Skeletal muscle satellite cell (primary cell): Measurements from ENCODE around the gene CACNA2D3.

Experiments
- H3K27me3 ChIP-seq: 2 replicates; pipeline ENCODE4 v1.7.0; 2013; ENCODE audit warnings: low read length; ENCODE audit not compliant: control insufficient read depth, insufficient read depth
- H3K36me3 ChIP-seq: 2 replicates; pipeline ENCODE4 v1.7.0; 2013; ENCODE audit warnings: mild to moderate bottlenecking, control low read depth, low read length; ENCODE audit not compliant: insufficient read depth
- H3K4me1 ChIP-seq: 2 replicates; pipeline ENCODE4 v1.7.0; 2013; ENCODE audit warnings: low read length; ENCODE audit not compliant: control insufficient read depth, insufficient read depth
- H3K4me2 ChIP-seq: 2 replicates; pipeline ENCODE4 v1.7.0; 2013; ENCODE audit warnings: mild to moderate bottlenecking, low read length
- H3K4me3 ChIP-seq: 2 replicates; pipeline ENCODE4 v1.7.0; 2013; ENCODE audit warnings: low read length
- H3K9ac ChIP-seq: 2 replicates; pipeline ENCODE4 v1.7.0; 2013; ENCODE audit warnings: mild to moderate bottlenecking, low read depth, low read length, moderate library complexity
- H3K9me3 ChIP-seq: replicated peaks from 2 replicates; pipeline ENCODE4 v1.7.0; 2013; ENCODE audit warnings: mild to moderate bottlenecking, control low read depth, low read length

The CACNA2D3 gene

GRCh38 chr3:54321520-54321919 lies 199.2 kb downstream of the CACNA2D3 start:
- no peaks in the 10 kb centered on the region for H3K9me3 ChIP-seq
- H3K27me3 ChIP-seq: no peaks in the 10 kb centered on the region
- H3K4me1 ChIP-seq: no peaks in the 10 kb centered on the region
- no peak overlapping the region for H3K9ac ChIP-seq
- no peak overlapping the region for H3K4me3 ChIP-seq
- H3K36me3 ChIP-seq: no peaks in the 10 kb centered on the region
- no peak overlapping the region for H3K4me2 ChIP-seq

DNA sequence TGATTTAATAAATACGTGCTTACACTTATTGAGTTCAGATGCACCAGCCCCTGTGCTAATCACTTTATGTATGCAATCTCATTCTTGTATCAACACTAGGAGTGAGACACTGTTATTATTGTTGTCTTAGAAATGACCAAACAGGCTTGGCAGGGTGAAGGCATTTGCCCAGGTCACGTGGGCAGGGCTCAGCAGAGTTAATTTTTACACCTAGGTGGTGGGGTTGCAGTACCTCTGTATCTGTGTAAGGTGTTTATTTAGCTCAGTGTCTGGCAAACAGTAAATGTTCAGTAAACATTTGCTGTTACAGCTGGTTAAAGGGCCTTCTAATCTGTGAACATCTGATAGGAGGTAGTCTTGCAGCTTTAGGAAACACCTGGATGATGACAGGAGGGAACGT lies 200.0 kb downstream of the CACNA2D3 start:
- Histone ChIP-seq H3K4me3 (no peak overlapping the region), H3K4me1 (no peaks in the 10 kb centered on the region), H3K27me3 (no peaks in the 10 kb centered on the region), H3K9ac (no peak overlapping the region), H3K4me2 (no peak overlapping the region), H3K9me3 (no peaks in the 10 kb centered on the region), H3K36me3 (no peaks in the 10 kb centered on the region)

DNA sequence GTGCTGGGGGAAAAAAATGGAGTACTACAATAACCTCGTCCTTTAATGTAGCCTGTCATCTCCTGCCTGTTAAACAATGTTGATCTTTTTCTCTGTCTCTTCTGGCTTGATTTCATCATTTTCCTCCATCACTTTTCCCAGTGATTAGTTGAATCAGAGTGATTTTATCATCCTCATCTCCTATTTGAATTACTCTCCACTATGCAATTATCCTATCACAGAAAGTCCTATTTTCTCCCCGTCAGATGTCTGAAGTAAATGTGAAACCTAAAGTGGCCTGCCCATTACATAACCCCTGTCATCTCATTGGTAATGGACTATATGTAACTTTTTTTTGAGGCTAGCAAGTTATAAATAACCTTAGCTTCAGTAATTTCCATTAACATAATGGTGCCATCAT lies 201.8 kb downstream of the CACNA2D3 start:
- no peak overlapping the region for H3K4me2 ChIP-seq
- H3K9me3 ChIP-seq: no peaks in the 10 kb centered on the region
- H3K36me3 ChIP-seq: no peaks in the 10 kb centered on the region
- no peaks in the 10 kb centered on the region for H3K27me3 ChIP-seq
- H3K4me3 ChIP-seq: no peak overlapping the region
- no peak overlapping the region for H3K9ac ChIP-seq
- H3K4me1 ChIP-seq: no peaks in the 10 kb centered on the region

DNA sequence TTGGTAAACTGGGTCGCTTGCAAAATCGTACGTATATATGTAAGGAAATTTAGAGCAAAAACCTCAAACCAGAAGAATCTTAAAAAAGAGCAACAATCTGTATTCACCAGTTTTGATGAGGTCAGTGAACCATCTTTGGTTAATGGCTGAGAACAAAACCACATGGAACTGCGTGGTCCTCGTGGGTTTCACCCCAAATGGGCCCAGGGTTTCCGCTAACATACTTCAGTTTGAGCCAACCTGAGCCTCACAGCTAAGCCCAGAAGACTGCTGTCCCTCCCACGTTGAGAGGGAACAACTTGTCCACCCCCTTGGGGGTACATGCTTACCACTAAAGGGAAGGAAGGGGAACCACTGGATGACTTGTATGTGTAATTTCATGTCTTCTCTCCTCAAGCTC lies 204.6 kb downstream of the CACNA2D3 start:
- Histone ChIP-seq H3K9ac (no peak overlapping the region), H3K27me3 (no peaks in the 10 kb centered on the region), H3K36me3 (no peaks in the 10 kb centered on the region), H3K4me2 (no peak overlapping the region), H3K4me3 (no peak overlapping the region), H3K9me3 (no peaks in the 10 kb centered on the region), H3K4me1 (no peaks in the 10 kb centered on the region)

- Histone ChIP-seq H3K36me3 (no peaks in the 10 kb centered on the region), H3K4me3 (no peak overlapping the region), H3K4me1 (no peaks in the 10 kb centered on the region), H3K27me3 (no peaks in the 10 kb centered on the region), H3K9me3 (no peaks in the 10 kb centered on the region), H3K9ac (no peak overlapping the region), H3K4me2 (no peak overlapping the region)
Observed at GRCh38 chr3:54331341-54331740, 209.0 kb downstream of the CACNA2D3 start.

DNA sequence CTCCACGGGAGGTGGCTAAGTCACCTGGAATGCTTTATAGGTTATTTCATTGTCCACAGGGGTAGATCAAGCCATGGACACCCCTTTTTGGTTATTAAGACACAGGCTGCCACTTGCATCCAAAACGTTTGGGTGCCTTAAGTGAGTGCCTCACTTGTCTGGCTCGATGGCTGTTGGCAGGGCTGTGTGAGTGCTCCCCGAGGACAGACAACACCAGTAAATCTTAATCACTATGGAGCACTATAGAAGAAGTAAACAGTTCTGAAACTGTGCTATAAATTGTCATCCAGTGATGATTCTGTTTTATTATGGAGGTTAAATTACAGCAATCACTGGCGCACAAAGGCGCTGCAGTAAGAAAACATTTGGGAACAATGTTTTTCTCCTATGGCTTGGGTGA lies 215.5 kb downstream of the CACNA2D3 start:
- H3K4me3 ChIP-seq: no peak overlapping the region
- H3K9me3 ChIP-seq: no peaks in the 10 kb centered on the region
- H3K4me1 ChIP-seq: no peaks in the 10 kb centered on the region
- H3K9ac ChIP-seq: no peak overlapping the region
- no peaks in the 10 kb centered on the region for H3K36me3 ChIP-seq
- H3K27me3 ChIP-seq: no peaks in the 10 kb centered on the region
- no peak overlapping the region for H3K4me2 ChIP-seq

DNA sequence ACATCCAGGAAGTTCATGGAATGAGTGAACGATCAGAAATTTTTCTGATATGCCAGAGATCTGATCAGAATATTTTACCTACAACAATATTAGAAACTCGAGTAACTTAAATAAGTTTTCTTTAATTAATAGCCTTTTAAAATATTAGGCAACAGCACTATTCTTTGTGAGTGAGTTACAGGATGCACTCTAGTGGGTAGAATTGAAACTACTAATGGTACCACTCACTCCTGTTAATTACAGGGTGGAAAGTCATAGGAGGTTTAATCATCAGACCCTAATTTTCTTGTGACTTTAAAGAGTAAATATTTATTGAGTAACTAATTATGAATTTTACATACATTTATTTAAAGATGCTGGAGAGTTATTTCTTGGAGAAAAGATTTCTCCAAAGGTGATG lies 217.3 kb downstream of the CACNA2D3 start:
- Histone ChIP-seq H3K36me3 (no peaks in the 10 kb centered on the region), H3K4me1 (no peaks in the 10 kb centered on the region), H3K9me3 (no peaks in the 10 kb centered on the region), H3K4me3 (no peak overlapping the region), H3K4me2 (no peak overlapping the region), H3K27me3 (no peaks in the 10 kb centered on the region), H3K9ac (no peak overlapping the region)

- no peak overlapping the region for H3K4me3 ChIP-seq
- no peaks in the 10 kb centered on the region for H3K36me3 ChIP-seq
- no peaks in the 10 kb centered on the region for H3K4me1 ChIP-seq
- no peak overlapping the region for H3K9ac ChIP-seq
- H3K9me3 ChIP-seq: no peaks in the 10 kb centered on the region
- no peaks in the 10 kb centered on the region for H3K27me3 ChIP-seq
- H3K4me2 ChIP-seq: no peak overlapping the region
Observed at GRCh38 chr3:54341811-54342210, 219.5 kb downstream of the CACNA2D3 start.

DNA sequence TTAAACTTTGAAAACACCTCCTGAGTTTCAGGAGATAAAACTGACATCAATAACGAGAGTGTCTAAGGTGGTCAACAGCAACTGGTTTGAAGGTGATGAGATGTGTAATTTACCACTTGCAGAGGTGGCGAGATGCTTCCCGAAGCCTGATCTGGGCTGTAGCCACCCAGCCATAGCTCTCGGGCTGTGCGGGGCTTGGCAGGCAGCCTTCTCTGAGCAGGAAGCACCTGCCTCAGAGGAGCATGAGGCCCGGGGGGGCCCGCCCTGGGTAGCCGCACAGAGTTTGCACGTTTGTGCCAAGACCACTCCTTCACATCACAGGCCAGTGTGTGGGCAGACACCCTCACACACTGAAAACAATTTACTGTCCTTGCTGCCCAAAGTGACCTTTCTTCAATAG lies 220.3 kb downstream of the CACNA2D3 start:
- Histone ChIP-seq H3K4me1 (no peaks in the 10 kb centered on the region), H3K9ac (no peak overlapping the region), H3K27me3 (no peaks in the 10 kb centered on the region), H3K4me2 (no peak overlapping the region), H3K4me3 (no peak overlapping the region), H3K9me3 (no peaks in the 10 kb centered on the region), H3K36me3 (no peaks in the 10 kb centered on the region)

DNA sequence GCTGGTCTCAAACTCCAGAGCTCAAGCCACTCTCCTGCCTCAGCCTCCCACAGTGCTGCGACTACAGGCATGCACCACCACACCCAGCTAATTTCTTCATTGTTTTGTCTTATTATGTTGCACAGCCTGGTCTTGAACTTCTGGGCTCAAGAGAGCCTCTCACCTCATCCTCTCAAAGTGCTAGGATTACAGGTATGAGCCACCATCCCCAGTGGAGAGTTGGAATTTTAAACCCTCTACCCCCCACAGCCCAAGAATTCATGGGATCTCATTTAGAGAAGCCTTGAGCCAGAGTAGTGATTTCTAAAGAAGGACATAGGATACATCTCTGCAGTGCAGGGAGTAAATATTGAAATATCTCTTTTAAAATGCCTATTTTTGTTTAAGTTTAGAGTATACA lies 221.1 kb downstream of the CACNA2D3 start:
- H3K9ac ChIP-seq: no peak overlapping the region
- no peak overlapping the region for H3K4me3 ChIP-seq
- H3K4me2 ChIP-seq: no peak overlapping the region
- no peaks in the 10 kb centered on the region for H3K27me3 ChIP-seq
- H3K9me3 ChIP-seq: no peaks in the 10 kb centered on the region
- H3K4me1 ChIP-seq: no peaks in the 10 kb centered on the region
- no peaks in the 10 kb centered on the region for H3K36me3 ChIP-seq

GRCh38 chr3:54344601-54345231 lies 222.4 kb downstream of the CACNA2D3 start:
- no peaks in the 10 kb centered on the region for H3K4me1 ChIP-seq
- no peaks in the 10 kb centered on the region for H3K27me3 ChIP-seq
- no peak overlapping the region for H3K4me3 ChIP-seq
- H3K36me3 ChIP-seq: no peaks in the 10 kb centered on the region
- H3K9ac ChIP-seq: no peak overlapping the region
- no peaks in the 10 kb centered on the region for H3K9me3 ChIP-seq
- no peak overlapping the region for H3K4me2 ChIP-seq

- Histone ChIP-seq H3K27me3 (no peaks in the 10 kb centered on the region), H3K4me3 (no peak overlapping the region), H3K9ac (no peak overlapping the region), H3K4me2 (no peak overlapping the region), H3K9me3 (no peaks in the 10 kb centered on the region), H3K36me3 (no peaks in the 10 kb centered on the region), H3K4me1 (no peaks in the 10 kb centered on the region)
Observed at GRCh38 chr3:54345847-54346375, 223.6 kb downstream of the CACNA2D3 start.
